ENCODE measurements around the gene TBC1D22A. TPM values are rescaled to one million over a fixed set of nuclear protein-coding genes. Genes with fewer than 3 reads are reported as not detected.

Gene TBC1D22A
- polyA plus RNA-seq, 2 donors: 15.1 to 17.4 TPM

DNA sequence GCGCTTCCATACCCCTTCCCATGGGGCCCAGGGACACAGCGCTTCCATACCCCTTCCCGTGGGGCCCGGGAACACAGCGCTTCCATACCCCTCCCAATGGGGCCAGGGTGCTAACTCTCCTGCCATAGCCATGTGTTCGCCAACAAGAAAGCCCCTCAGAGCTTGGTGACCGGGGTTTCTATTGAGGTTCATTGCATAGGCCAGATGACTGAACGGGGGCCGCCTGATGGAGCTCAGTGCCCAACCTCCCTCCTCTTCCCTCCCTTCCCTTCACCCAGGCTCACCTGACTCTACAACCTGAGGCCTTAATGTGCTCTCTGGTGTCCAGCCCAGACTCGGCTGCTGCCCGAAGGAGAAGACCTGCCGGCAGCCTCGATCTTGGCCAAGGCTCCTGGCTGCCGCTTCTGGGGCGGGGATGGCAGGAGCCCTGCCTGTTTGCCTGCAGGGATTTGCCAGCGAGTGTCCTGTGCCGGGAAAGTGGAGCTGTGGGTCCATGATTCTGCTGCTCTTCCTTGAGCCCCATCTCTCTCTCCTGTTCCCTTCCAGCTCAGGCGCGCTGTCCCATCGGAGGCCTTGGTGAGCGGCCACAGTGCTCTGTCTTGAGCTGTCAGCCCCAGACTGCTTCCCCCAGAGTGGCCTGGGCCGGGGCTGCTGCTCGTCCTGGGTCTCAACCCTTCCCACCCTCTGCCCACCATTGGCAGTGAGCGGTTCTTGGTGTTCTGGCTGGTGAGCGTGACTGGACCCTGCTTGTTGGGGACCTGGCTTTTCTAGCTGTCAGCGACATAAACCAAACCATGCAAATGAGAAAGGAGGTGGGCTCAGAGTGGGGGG, 267.0 kb downstream of the TBC1D22A start:
- H3K36me3 ChIP-seq (ENCODE audit: control insufficient read depth in 2 of 2, insufficient read depth in 2 of 2, low read length in 1 of 2): peaks cover 0 to 6% of the 10 kb centered on the region in 2 donors
- H3K9me3 ChIP-seq (ENCODE audit: control insufficient read depth in 2 of 2, insufficient read depth in 1 of 2, low read depth in 1 of 2, low read length in 1 of 2): no peaks in the 10 kb centered on the region
- 76 to 82% methylated on average over 26 of the region's 26 CpGs for WGBS, 2 donors
- H3K27ac ChIP-seq (ENCODE audit: low read depth in 2 of 2, low read length in 1 of 2): peak overlapping the region; percentile 2 to 33
- H3K4me1 ChIP-seq (ENCODE audit: control insufficient read depth in 2 of 2, insufficient read depth in 2 of 2, low read length in 1 of 2): peaks cover 10 to 39% of the 10 kb centered on the region in 2 donors
- no peak overlapping the region for H3K4me3 ChIP-seq (ENCODE audit: low read depth in 1 of 2, low read length in 2 of 2)
- H3K27me3 ChIP-seq (ENCODE audit: control insufficient read depth in 1 of 2, insufficient read depth in 2 of 2, low read length in 2 of 2): no peaks in the 10 kb centered on the region

DNA sequence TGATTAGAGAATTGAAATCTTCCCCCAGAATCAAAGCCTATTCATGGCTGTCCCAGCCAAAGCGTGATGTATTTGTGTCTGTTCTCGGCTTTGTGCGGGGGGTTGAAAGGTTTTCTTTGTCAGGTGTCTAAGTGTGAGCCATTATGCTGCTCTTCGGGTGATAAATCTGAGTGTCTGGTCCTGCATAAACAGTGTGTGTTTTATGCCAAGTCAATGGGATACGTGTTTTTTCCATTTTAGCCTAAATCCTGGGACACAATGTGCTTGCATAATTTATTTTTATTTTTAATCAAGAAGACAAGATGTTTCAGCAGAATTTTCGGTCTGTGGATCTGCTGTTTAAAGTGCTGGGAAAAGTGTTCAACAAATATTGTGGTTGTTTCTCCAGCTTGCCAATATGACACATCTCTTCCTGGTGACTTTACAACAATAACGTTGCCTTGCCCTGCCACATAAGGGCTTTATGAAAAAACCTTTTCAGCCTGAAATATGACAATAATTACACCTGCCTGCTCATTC, 267.8 kb downstream of the TBC1D22A start:
- no peaks in the 10 kb centered on the region for H3K9me3 ChIP-seq (ENCODE audit: control insufficient read depth in 2 of 2, insufficient read depth in 1 of 2, low read depth in 1 of 2, low read length in 1 of 2)
- no peak overlapping the region for H3K4me3 ChIP-seq (ENCODE audit: low read depth in 1 of 2, low read length in 2 of 2)
- H3K36me3 ChIP-seq (ENCODE audit: control insufficient read depth in 2 of 2, insufficient read depth in 2 of 2, low read length in 1 of 2): peaks cover 0 to 6% of the 10 kb centered on the region in 2 donors
- H3K4me1 ChIP-seq (ENCODE audit: control insufficient read depth in 2 of 2, insufficient read depth in 2 of 2, low read length in 1 of 2): peaks cover 12 to 45% of the 10 kb centered on the region in 2 donors
- WGBS, 2 donors: 71 to 72% methylated on average over 7 of the region's 7 CpGs
- H3K27me3 ChIP-seq (ENCODE audit: control insufficient read depth in 1 of 2, insufficient read depth in 2 of 2, low read length in 2 of 2): no peaks in the 10 kb centered on the region
- peak overlapping the region; percentile 33 to 68 for H3K27ac ChIP-seq (ENCODE audit: low read depth in 2 of 2, low read length in 1 of 2)

DNA sequence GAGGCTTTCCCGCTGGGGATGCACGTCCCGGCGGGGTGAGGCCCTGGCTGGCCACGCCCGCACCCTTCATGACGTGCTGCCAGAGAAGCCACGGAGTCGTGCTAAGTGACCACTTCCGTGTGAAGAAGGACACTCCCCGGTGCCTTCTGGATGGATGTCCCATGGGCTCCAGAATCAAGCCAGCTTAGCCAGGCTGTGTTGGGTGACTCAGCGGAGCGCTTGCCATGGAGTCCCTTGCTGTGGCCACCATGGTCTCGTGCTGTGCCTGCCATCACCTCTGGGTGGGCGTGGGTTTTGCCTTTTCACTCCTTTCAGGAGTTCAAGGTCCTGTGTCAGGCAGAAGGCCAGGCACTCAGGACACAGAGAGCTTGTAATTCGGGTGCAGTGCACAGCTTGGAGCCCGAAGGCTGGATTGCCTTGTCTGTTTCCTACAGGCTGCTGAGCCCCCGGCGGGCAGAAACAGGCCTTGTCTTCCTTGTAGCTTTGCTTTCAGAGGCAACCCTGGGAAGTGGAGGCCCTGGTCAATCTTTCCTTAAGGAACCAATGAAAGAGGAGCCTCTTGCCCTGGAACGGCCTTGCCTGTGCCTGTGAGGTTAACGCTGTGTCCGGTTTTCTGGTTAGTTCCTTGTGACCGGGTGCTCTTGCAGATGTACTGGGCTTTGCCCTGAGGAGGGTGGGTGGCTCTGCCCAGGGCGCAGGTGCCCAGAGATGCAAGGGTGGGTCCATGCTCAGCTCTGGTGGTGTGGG, 268.6 kb downstream of the TBC1D22A start:
- no peaks in the 10 kb centered on the region for H3K9me3 ChIP-seq (ENCODE audit: control insufficient read depth in 2 of 2, insufficient read depth in 1 of 2, low read depth in 1 of 2, low read length in 1 of 2)
- peak overlapping the region; percentile 68 to 98 for H3K27ac ChIP-seq (ENCODE audit: low read depth in 2 of 2, low read length in 1 of 2)
- no peaks in the 10 kb centered on the region for H3K27me3 ChIP-seq (ENCODE audit: control insufficient read depth in 1 of 2, insufficient read depth in 2 of 2, low read length in 2 of 2)
- H3K4me1 ChIP-seq (ENCODE audit: control insufficient read depth in 2 of 2, insufficient read depth in 2 of 2, low read length in 1 of 2): peaks cover 12 to 52% of the 10 kb centered on the region in 2 donors
- H3K4me3 ChIP-seq (ENCODE audit: low read depth in 1 of 2, low read length in 2 of 2): no peak overlapping the region
- WGBS, 2 donors: 81 to 82% methylated on average over 24 of the region's 24 CpGs
- peaks cover 0 to 6% of the 10 kb centered on the region in 2 donors for H3K36me3 ChIP-seq (ENCODE audit: control insufficient read depth in 2 of 2, insufficient read depth in 2 of 2, low read length in 1 of 2)

DNA sequence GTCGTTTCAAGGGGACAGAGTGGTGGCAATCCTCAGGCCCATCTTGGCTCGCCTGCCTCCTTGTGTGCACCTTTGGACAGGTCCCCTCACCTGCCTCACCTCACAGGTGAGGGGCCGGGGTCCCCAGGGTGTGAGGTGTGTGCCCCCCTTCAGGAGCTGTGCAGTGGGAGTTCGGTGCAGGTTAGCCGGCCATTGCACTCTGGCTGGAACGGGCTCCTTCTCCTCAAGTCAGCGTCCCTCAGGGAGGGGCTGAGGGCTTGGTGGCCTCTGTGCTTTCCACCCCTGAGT, 269.1 kb downstream of the TBC1D22A start:
- Histone ChIP-seq H3K4me3 (ENCODE audit: low read depth in 1 of 2, low read length in 2 of 2) (no peak overlapping the region), H3K9me3 (ENCODE audit: control insufficient read depth in 2 of 2, insufficient read depth in 1 of 2, low read depth in 1 of 2, low read length in 1 of 2) (no peaks in the 10 kb centered on the region), H3K4me1 (ENCODE audit: control insufficient read depth in 2 of 2, insufficient read depth in 2 of 2, low read length in 1 of 2) (peaks cover 12 to 57% of the 10 kb centered on the region in 2 donors), H3K36me3 (ENCODE audit: control insufficient read depth in 2 of 2, insufficient read depth in 2 of 2, low read length in 1 of 2) (peaks cover 0 to 10% of the 10 kb centered on the region in 2 donors), H3K27ac (ENCODE audit: low read depth in 2 of 2, low read length in 1 of 2) (peak overlapping the region; percentile 68 to 98), H3K27me3 (ENCODE audit: control insufficient read depth in 1 of 2, insufficient read depth in 2 of 2, low read length in 2 of 2) (no peaks in the 10 kb centered on the region)
- 94 to 95% methylated on average over 7 of the region's 7 CpGs for WGBS, 2 donors

DNA sequence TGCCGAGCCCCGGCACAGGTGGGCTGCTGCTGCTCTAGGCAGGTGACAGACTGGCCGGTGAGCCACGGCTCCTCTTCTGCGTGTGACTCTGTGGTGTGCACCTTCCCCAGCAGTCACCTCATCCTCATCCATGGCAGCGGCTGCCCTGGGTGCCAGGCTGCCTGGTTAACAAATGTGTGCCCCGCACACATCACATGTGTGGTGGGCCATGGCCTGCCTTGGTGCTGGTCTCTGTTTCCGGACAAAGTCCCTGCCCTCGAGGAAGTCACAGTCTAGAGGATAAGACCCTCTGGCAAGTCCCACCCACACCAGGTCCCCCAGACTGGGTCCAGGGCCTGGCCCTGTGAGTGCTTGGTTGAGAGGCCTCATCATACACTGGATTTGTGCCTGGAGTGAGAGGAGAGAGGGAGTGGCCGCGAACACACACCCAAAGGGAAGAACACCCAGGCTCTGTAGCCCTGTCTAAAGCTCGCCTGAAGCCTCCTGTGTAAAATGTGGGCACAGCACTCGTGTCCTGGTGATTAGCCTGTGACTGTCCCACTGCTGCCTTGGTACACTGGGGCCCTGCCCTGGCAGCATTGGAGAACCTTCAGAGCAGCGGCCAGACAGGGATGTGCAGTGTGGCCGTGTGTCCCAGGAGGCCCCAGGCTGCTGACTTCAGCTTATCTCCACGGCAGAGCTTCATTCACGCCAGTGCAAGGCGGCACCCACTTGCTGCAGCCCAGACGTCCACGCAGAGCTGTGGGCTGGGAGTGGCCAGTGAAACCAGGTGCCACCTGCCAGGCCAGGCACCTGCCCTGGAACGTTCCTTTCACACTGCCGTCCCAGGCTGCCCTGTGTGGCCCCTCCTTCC, 269.9 kb downstream of the TBC1D22A start:
- no peak overlapping the region for H3K4me3 ChIP-seq (ENCODE audit: low read depth in 1 of 2, low read length in 2 of 2)
- H3K27ac ChIP-seq (ENCODE audit: low read depth in 2 of 2, low read length in 1 of 2): peak overlapping the region; percentile 94 to 98
- 65% methylated on average over 22 of the region's 22 CpGs for WGBS, 2 donors
- H3K4me1 ChIP-seq (ENCODE audit: control insufficient read depth in 2 of 2, insufficient read depth in 2 of 2, low read length in 1 of 2): peaks cover 12 to 58% of the 10 kb centered on the region in 2 donors
- no peaks in the 10 kb centered on the region for H3K9me3 ChIP-seq (ENCODE audit: control insufficient read depth in 2 of 2, insufficient read depth in 1 of 2, low read depth in 1 of 2, low read length in 1 of 2)
- no peaks in the 10 kb centered on the region for H3K27me3 ChIP-seq (ENCODE audit: control insufficient read depth in 1 of 2, insufficient read depth in 2 of 2, low read length in 2 of 2)
- peaks cover 0 to 10% of the 10 kb centered on the region in 2 donors for H3K36me3 ChIP-seq (ENCODE audit: control insufficient read depth in 2 of 2, insufficient read depth in 2 of 2, low read length in 1 of 2)

DNA sequence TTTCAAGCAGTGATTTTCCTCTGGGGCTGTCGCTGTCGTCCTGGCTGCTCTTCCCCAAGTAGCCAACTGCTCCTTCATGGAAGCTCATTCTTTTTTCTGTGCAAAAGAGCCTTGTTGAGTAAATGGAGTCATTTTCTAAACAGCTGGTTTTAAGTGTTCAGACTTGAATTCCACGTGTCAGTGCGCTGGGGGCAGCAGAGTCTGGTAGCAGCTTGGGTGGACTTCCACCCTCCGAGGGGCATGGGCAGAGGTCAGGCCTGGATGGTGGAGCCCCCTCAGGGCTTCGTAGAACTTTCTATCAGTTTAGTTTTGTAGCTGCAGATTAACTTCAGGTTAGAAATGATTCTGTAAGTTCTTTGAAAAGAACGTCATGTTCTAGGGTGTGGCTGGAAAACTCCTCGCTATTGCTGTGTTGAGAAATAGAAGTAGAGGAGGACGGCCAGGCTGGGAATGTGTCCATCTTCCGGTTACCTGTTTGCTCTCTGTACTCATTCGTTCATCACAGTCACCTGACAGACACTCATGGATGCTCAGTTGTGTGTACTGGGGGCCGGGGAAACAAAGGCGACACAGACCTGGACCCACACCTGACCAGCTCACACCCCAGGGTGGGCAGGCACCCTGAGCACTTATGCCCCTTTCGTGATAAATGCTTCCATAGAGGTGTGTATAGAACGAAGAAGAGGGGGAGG, 270.7 kb downstream of the TBC1D22A start:
- no peaks in the 10 kb centered on the region for H3K27me3 ChIP-seq (ENCODE audit: control insufficient read depth in 1 of 2, insufficient read depth in 2 of 2, low read length in 2 of 2)
- peak overlapping the region; percentile 94 to 98 for H3K27ac ChIP-seq (ENCODE audit: low read depth in 2 of 2, low read length in 1 of 2)
- H3K9me3 ChIP-seq (ENCODE audit: control insufficient read depth in 2 of 2, insufficient read depth in 1 of 2, low read depth in 1 of 2, low read length in 1 of 2): no peaks in the 10 kb centered on the region
- WGBS, 2 donors: 59 to 64% methylated on average over 15 of the region's 15 CpGs
- peaks cover 0 to 11% of the 10 kb centered on the region in 2 donors for H3K36me3 ChIP-seq (ENCODE audit: control insufficient read depth in 2 of 2, insufficient read depth in 2 of 2, low read length in 1 of 2)
- H3K4me3 ChIP-seq (ENCODE audit: low read depth in 1 of 2, low read length in 2 of 2): no peak overlapping the region
- peaks cover 12 to 58% of the 10 kb centered on the region in 2 donors for H3K4me1 ChIP-seq (ENCODE audit: control insufficient read depth in 2 of 2, insufficient read depth in 2 of 2, low read length in 1 of 2)

DNA sequence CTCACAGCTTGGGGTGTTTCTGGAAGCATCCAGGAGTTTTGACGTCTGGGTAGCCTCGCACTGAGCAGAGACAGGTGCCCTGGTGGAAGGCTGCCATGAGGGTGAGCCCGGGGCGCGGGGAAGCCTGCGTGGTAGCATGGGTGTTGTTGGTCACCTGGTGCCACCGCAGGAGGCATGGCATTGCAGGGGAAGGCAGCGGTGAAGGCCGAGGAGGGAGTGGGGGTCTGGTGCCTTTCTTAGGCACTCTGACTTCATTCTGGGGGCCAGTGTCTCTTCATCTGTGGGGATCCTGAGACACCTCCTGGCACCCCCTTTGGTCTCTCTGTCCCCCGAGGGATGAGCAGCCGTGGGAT, 271.2 kb downstream of the TBC1D22A start:
- H3K4me1 ChIP-seq (ENCODE audit: control insufficient read depth in 2 of 2, insufficient read depth in 2 of 2, low read length in 1 of 2): peaks cover 12 to 58% of the 10 kb centered on the region in 2 donors
- no peaks in the 10 kb centered on the region for H3K9me3 ChIP-seq (ENCODE audit: control insufficient read depth in 2 of 2, insufficient read depth in 1 of 2, low read depth in 1 of 2, low read length in 1 of 2)
- H3K4me3 ChIP-seq (ENCODE audit: low read depth in 1 of 2, low read length in 2 of 2): no peak overlapping the region
- WGBS, 2 donors: 93 to 96% methylated on average over 11 of the region's 11 CpGs
- H3K27ac ChIP-seq (ENCODE audit: low read depth in 2 of 2, low read length in 1 of 2): peak overlapping the region; percentile 94 to 98
- no peaks in the 10 kb centered on the region for H3K27me3 ChIP-seq (ENCODE audit: control insufficient read depth in 1 of 2, insufficient read depth in 2 of 2, low read length in 2 of 2)
- H3K36me3 ChIP-seq (ENCODE audit: control insufficient read depth in 2 of 2, insufficient read depth in 2 of 2, low read length in 1 of 2): peaks cover 0 to 15% of the 10 kb centered on the region in 2 donors

DNA sequence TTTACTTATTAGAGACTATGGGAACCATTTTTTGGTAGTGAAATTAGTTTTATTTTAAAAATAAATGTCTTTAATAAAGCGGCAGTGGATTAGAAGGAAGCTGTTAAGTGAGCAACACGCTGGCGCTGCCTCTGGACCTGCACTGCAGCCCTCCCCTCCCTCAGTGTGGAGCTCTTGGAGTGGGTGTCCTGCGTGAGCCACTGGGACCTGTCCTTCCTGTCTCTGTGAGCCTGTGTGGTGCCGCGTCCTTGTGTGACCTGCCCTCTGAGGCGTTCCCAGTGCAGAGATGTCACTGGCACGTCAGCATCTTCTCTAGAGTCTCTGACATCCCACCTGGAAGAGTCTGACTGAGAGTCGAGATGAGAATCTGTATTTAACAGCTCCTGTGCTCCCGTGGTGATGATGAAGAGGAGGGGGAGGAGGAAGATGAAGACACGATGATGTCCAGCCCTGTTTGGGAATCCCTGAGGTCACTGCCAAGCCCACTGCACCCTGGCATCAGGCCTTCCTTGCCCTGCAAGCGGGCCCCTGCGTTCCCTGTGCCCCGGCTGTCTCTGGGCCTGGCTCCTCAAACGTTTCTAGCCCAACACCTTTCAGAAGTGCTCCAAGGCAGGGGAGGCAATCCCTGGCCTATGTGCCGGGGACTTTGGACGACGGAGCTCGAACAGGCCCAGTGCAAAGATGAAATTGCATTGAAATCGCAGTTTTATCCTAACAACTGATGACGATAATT, 271.8 kb downstream of the TBC1D22A start:
- Histone ChIP-seq H3K36me3 (ENCODE audit: control insufficient read depth in 2 of 2, insufficient read depth in 2 of 2, low read length in 1 of 2) (peaks cover 0 to 15% of the 10 kb centered on the region in 2 donors), H3K4me1 (ENCODE audit: control insufficient read depth in 2 of 2, insufficient read depth in 2 of 2, low read length in 1 of 2) (peaks cover 12 to 56% of the 10 kb centered on the region in 2 donors), H3K4me3 (ENCODE audit: low read depth in 1 of 2, low read length in 2 of 2) (no peak overlapping the region), H3K27me3 (ENCODE audit: control insufficient read depth in 1 of 2, insufficient read depth in 2 of 2, low read length in 2 of 2) (no peaks in the 10 kb centered on the region), H3K27ac (ENCODE audit: low read depth in 2 of 2, low read length in 1 of 2) (peak overlapping the region in 1 of 2 donors; percentile 98), H3K9me3 (ENCODE audit: control insufficient read depth in 2 of 2, insufficient read depth in 1 of 2, low read depth in 1 of 2, low read length in 1 of 2) (no peaks in the 10 kb centered on the region)
- 86 to 88% methylated on average over 21 of the region's 21 CpGs for WGBS, 2 donors
